HEK293 (cell line): Measurements from ENCODE around the gene CHST15.

ENCODE experiments used
- CTCF ChIA-PET: fragments of 350-600 bp; formaldehyde crosslinking; extraction: SDS; loops from one replicate; lab custom pipeline; 2021; ENCODE audit warnings: antibody characterized with exemption; lab: Yijun Ruan, JAX
- POLR2A ChIA-PET: fragments of 300-600 bp; formaldehyde crosslinking; extraction: SDS; loops from one replicate; lab custom pipeline; 2020; ENCODE audit warnings: antibody characterized with exemption, inconsistent platforms; lab: Yijun Ruan, JAX
- H3K27ac ChIP-seq: fragments of 200-500 bp; sonication (Bioruptor generic); 2 replicates; pipeline ENCODE4 v1.5.1; 2014; ENCODE audit warnings: low read depth, low read length, control low read depth, inconsistent platforms; ENCODE audit errors: extremely low read depth
- H3K36me3 ChIP-seq, 2 experiments: fragments of 200-500 bp in 1 of 2; sonication (Bioruptor generic) in 1 of 2; 1 replicate in 1 of 2; 2 replicates in 1 of 2; pipeline ENCODE4 v1.5.1; 2014 to 2017; ENCODE audit warnings: inconsistent platforms in 2 of 2, low read length in 2 of 2; ENCODE audit not compliant: control insufficient read depth in 2 of 2, insufficient read depth in 1 of 2
- H3K4me1 ChIP-seq: fragments of 200-500 bp; sonication (Bioruptor generic); 2 replicates; pipeline ENCODE4 v1.5.1; 2014; ENCODE audit warnings: mild to moderate bottlenecking, low read length, inconsistent platforms; ENCODE audit not compliant: control insufficient read depth, insufficient read depth
- H3K4me3 ChIP-seq: 2 replicates; pipeline ENCODE4 v1.5.1; 2011; ENCODE audit warnings: low read depth, mild to moderate bottlenecking, control low read depth, low read length, moderate library complexity
- H3K9me3 ChIP-seq: fragments of 200-500 bp; sonication (Bioruptor generic); 2 replicates; pipeline ENCODE4 v1.5.1; 2014; ENCODE audit warnings: low read depth, low read length, inconsistent platforms; ENCODE audit not compliant: control insufficient read depth, insufficient read depth
- GLI2 ChIP-seq: fragments of 450-650 bp; formaldehyde crosslinking; IDR thresholded peaks from 2 replicates; pipeline ENCODE4; 2017; ENCODE audit warnings: missing biosample characterization, missing genetic modification characterization, low read depth, borderline replicate concordance
- HOXA7 ChIP-seq: sonication (generic); formaldehyde crosslinking; IDR thresholded peaks from 2 replicates; pipeline ENCODE4 v1.8.1; 2022; ENCODE audit warnings: missing genetic modification reagents, borderline replicate concordance
- WT1 ChIP-seq: fragments of 450-650 bp; formaldehyde crosslinking; IDR thresholded peaks from 2 replicates; pipeline ENCODE4 v1.5.1; 2016; ENCODE audit warnings: missing biosample characterization, missing genetic modification characterization
- YY1 ChIP-seq: fragments of 450-650 bp; formaldehyde crosslinking; IDR thresholded peaks from 2 replicates; pipeline ENCODE4 v1.5.1; 2018; ENCODE audit warnings: missing biosample characterization, missing genetic modification characterization
- ZNF114 ChIP-seq: fragments of 450-650 bp; formaldehyde crosslinking; IDR thresholded peaks from 2 replicates; pipeline ENCODE4 v1.5.0; 2017; ENCODE audit warnings: missing biosample characterization, missing genetic modification characterization
- ZNF175 ChIP-seq: fragments of 450-650 bp; formaldehyde crosslinking; IDR thresholded peaks from 2 replicates; pipeline ENCODE4 v1.5.1; 2016; ENCODE audit warnings: missing biosample characterization, missing genetic modification characterization
- ZNF544 ChIP-seq: fragments of 450-650 bp; formaldehyde crosslinking; IDR thresholded peaks from 2 replicates; pipeline ENCODE4 v1.5.0; 2017; ENCODE audit warnings: missing biosample characterization, missing genetic modification characterization
- ZNF600 ChIP-seq: fragments of 450-650 bp; formaldehyde crosslinking; IDR thresholded peaks from 2 replicates; pipeline ENCODE4 v1.5.1; 2016; ENCODE audit warnings: missing biosample characterization, missing genetic modification characterization
- ZNF791 ChIP-seq: fragments of 450-650 bp; formaldehyde crosslinking; IDR thresholded peaks from 2 replicates; pipeline ENCODE4 v1.5.1; 2016; ENCODE audit warnings: missing biosample characterization, missing genetic modification characterization
- ZSCAN30 ChIP-seq: fragments of 450-650 bp; IDR thresholded peaks from 2 replicates; pipeline ENCODE4 v1.5.1; 2018; ENCODE audit warnings: missing biosample characterization, mild to moderate bottlenecking, missing genetic modification characterization, moderate library complexity
- TF ChIP-seq, protein P1 (sequence below): fragments of 450-650 bp; formaldehyde crosslinking; IDR thresholded peaks from 2 replicates; pipeline ENCODE4 v1.5.1; 2016; ENCODE audit warnings: missing biosample characterization, missing genetic modification characterization
- TF ChIP-seq, protein P2 (sequence below): fragments of 450-650 bp; formaldehyde crosslinking; IDR thresholded peaks from 2 replicates; pipeline ENCODE4 v1.5.1; 2016; ENCODE audit warnings: missing biosample characterization, missing genetic modification characterization
- TF ChIP-seq, protein P3 (sequence below): fragments of 450-650 bp; formaldehyde crosslinking; IDR thresholded peaks from 2 replicates; pipeline ENCODE4 v1.5.1; 2017; ENCODE audit warnings: missing biosample characterization, missing genetic modification characterization
- TF ChIP-seq, protein P4 (sequence below): fragments of 450-650 bp; formaldehyde crosslinking; IDR thresholded peaks from 2 replicates; pipeline ENCODE4 v1.5.1; 2016; ENCODE audit warnings: missing biosample characterization, missing genetic modification characterization, borderline replicate concordance
- TF ChIP-seq, protein P5 (sequence below): fragments of 450-650 bp; formaldehyde crosslinking; IDR thresholded peaks from 2 replicates; pipeline ENCODE4 v1.5.1; 2016; ENCODE audit warnings: missing biosample characterization, missing genetic modification characterization, low read depth
- TF ChIP-seq, protein P6 (sequence below): fragments of 450-650 bp; formaldehyde crosslinking; IDR thresholded peaks from 2 replicates; pipeline ENCODE4 v1.5.1; 2016; ENCODE audit warnings: missing biosample characterization, missing genetic modification characterization
- TF ChIP-seq, protein P7 (sequence below): fragments of 450-650 bp; formaldehyde crosslinking; IDR thresholded peaks from 2 replicates; pipeline ENCODE4 v1.5.1; 2017; ENCODE audit warnings: missing biosample characterization, missing genetic modification characterization

CHST15 gene

DNA sequence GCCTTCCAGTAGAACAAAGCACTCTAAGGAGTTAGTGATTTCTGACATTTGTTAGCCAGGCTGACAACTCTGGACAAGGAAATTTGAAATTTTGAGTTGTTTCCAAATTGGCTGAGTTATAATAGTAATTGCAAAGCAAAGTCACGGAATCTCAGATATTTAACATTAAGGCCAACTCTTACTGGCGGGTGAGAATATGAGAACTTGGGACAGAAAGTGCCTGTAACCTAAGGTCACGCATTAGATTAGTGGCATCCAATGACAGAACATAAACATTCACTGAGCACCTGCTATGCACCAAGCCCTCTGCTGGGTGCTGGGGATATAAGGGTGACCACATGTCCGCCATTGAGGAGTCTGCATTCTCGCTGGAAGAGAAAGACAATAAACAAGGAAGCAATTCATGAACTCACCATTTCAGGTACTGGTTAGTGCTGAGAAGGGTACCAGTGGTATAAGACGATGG, 45.5 kb upstream of the CHST15 start:
- H3K4me3 ChIP-seq, result no peak overlapping the region
- H3K36me3 ChIP-seq, result no peaks in the 10 kb centered on the region
- CTCF ChIA-PET, result interaction anchor here (1.6 kb wide), 1 partner anchor 13 kb away, joined by 4 read pairs; no protein-coding TSS in a partner anchor
- POLR2A ChIA-PET, result no interaction called here
- H3K27ac ChIP-seq, result no peak overlapping the region
- H3K9me3 ChIP-seq, result no peaks in the 10 kb centered on the region
- TF ChIP-seq, protein P1, sequence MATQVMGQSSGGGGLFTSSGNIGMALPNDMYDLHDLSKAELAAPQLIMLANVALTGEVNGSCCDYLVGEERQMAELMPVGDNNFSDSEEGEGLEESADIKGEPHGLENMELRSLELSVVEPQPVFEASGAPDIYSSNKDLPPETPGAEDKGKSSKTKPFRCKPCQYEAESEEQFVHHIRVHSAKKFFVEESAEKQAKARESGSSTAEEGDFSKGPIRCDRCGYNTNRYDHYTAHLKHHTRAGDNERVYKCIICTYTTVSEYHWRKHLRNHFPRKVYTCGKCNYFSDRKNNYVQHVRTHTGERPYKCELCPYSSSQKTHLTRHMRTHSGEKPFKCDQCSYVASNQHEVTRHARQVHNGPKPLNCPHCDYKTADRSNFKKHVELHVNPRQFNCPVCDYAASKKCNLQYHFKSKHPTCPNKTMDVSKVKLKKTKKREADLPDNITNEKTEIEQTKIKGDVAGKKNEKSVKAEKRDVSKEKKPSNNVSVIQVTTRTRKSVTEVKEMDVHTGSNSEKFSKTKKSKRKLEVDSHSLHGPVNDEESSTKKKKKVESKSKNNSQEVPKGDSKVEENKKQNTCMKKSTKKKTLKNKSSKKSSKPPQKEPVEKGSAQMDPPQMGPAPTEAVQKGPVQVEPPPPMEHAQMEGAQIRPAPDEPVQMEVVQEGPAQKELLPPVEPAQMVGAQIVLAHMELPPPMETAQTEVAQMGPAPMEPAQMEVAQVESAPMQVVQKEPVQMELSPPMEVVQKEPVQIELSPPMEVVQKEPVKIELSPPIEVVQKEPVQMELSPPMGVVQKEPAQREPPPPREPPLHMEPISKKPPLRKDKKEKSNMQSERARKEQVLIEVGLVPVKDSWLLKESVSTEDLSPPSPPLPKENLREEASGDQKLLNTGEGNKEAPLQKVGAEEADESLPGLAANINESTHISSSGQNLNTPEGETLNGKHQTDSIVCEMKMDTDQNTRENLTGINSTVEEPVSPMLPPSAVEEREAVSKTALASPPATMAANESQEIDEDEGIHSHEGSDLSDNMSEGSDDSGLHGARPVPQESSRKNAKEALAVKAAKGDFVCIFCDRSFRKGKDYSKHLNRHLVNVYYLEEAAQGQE (tag by site-specific recombination), result no peak
- TF ChIP-seq GLI2 (tag by site-specific recombination) (no peak), ZNF600 (tag by site-specific recombination) (no peak), ZNF791 (tag by site-specific recombination) (no peak), ZNF544 (tag by site-specific recombination) (no peak), ZNF175 (tag by site-specific recombination) (no peak), WT1 (tag by site-specific recombination) (no peak), HOXA7 (CRISPR knock-in tag) (no peak), ZNF114 (tag by site-specific recombination) (no peak), ZSCAN30 (tag by site-specific recombination) (no peak), YY1 (tag by site-specific recombination) (no peak)
- TF ChIP-seq, protein P2, sequence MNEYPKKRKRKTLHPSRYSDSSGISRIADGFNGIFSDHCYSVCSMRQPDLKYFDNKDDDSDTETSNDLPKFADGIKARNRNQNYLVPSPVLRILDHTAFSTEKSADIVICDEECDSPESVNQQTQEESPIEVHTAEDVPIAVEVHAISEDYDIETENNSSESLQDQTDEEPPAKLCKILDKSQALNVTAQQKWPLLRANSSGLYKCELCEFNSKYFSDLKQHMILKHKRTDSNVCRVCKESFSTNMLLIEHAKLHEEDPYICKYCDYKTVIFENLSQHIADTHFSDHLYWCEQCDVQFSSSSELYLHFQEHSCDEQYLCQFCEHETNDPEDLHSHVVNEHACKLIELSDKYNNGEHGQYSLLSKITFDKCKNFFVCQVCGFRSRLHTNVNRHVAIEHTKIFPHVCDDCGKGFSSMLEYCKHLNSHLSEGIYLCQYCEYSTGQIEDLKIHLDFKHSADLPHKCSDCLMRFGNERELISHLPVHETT, result no peak
- TF ChIP-seq, protein P3, sequence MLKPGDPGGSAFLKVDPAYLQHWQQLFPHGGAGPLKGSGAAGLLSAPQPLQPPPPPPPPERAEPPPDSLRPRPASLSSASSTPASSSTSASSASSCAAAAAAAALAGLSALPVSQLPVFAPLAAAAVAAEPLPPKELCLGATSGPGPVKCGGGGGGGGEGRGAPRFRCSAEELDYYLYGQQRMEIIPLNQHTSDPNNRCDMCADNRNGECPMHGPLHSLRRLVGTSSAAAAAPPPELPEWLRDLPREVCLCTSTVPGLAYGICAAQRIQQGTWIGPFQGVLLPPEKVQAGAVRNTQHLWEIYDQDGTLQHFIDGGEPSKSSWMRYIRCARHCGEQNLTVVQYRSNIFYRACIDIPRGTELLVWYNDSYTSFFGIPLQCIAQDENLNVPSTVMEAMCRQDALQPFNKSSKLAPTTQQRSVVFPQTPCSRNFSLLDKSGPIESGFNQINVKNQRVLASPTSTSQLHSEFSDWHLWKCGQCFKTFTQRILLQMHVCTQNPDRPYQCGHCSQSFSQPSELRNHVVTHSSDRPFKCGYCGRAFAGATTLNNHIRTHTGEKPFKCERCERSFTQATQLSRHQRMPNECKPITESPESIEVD (tag by site-specific recombination), result no peak
- TF ChIP-seq, protein P4, sequence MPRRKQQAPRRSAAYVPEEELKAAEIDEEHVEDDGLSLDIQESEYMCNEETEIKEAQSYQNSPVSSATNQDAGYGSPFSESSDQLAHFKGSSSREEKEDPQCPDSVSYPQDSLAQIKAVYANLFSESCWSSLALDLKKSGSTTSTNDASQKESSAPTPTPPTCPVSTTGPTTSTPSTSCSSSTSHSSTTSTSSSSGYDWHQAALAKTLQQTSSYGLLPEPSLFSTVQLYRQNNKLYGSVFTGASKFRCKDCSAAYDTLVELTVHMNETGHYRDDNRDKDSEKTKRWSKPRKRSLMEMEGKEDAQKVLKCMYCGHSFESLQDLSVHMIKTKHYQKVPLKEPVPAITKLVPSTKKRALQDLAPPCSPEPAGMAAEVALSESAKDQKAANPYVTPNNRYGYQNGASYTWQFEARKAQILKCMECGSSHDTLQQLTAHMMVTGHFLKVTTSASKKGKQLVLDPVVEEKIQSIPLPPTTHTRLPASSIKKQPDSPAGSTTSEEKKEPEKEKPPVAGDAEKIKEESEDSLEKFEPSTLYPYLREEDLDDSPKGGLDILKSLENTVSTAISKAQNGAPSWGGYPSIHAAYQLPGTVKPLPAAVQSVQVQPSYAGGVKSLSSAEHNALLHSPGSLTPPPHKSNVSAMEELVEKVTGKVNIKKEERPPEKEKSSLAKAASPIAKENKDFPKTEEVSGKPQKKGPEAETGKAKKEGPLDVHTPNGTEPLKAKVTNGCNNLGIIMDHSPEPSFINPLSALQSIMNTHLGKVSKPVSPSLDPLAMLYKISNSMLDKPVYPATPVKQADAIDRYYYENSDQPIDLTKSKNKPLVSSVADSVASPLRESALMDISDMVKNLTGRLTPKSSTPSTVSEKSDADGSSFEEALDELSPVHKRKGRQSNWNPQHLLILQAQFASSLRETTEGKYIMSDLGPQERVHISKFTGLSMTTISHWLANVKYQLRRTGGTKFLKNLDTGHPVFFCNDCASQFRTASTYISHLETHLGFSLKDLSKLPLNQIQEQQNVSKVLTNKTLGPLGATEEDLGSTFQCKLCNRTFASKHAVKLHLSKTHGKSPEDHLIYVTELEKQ, result no peak
- TF ChIP-seq, protein P5, sequence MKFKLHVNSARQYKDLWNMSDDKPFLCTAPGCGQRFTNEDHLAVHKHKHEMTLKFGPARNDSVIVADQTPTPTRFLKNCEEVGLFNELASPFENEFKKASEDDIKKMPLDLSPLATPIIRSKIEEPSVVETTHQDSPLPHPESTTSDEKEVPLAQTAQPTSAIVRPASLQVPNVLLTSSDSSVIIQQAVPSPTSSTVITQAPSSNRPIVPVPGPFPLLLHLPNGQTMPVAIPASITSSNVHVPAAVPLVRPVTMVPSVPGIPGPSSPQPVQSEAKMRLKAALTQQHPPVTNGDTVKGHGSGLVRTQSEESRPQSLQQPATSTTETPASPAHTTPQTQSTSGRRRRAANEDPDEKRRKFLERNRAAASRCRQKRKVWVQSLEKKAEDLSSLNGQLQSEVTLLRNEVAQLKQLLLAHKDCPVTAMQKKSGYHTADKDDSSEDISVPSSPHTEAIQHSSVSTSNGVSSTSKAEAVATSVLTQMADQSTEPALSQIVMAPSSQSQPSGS (tag by site-specific recombination), result no peak
- TF ChIP-seq, protein P6, sequence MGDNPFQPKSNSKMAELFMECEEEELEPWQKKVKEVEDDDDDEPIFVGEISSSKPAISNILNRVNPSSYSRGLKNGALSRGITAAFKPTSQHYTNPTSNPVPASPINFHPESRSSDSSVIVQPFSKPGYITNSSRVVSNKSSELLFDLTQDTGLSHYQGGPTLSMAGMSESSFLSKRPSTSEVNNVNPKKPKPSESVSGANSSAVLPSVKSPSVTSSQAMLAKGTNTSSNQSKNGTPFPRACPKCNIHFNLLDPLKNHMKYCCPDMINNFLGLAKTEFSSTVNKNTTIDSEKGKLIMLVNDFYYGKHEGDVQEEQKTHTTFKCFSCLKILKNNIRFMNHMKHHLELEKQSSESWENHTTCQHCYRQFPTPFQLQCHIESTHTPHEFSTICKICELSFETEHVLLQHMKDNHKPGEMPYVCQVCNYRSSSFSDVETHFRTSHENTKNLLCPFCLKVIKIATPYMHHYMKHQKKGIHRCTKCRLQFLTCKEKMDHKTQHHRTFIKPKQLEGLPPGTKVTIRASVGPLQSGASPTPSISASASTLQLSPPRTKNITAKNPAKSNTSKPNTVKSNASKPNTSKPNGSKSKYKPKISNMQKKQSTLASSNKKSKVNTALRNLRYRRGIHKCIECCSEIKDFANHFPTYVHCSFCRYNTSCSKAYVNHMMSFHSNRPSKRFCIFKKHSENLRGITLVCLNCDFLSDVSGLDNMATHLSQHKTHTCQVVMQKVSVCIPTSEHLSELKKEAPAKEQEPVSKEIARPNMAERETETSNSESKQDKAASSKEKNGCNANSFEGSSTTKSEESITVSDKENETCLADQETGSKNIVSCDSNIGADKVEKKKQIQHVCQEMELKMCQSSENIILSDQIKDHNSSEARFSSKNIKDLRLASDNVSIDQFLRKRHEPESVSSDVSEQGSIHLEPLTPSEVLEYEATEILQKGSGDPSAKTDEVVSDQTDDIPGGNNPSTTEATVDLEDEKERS, result no peak
- TF ChIP-seq, protein P7, sequence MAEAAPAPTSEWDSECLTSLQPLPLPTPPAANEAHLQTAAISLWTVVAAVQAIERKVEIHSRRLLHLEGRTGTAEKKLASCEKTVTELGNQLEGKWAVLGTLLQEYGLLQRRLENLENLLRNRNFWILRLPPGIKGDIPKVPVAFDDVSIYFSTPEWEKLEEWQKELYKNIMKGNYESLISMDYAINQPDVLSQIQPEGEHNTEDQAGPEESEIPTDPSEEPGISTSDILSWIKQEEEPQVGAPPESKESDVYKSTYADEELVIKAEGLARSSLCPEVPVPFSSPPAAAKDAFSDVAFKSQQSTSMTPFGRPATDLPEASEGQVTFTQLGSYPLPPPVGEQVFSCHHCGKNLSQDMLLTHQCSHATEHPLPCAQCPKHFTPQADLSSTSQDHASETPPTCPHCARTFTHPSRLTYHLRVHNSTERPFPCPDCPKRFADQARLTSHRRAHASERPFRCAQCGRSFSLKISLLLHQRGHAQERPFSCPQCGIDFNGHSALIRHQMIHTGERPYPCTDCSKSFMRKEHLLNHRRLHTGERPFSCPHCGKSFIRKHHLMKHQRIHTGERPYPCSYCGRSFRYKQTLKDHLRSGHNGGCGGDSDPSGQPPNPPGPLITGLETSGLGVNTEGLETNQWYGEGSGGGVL (tag by site-specific recombination), result no peak
- TF ChIP-seq, all 188 proteins: peak for 0
- no peaks in the 10 kb centered on the region for H3K4me1 ChIP-seq
